Panc1 (cell line): Measurements from ENCODE around the gene ABTB2.

ENCODE experiments used
- CTCF ChIP-seq: fragments of 450-650 bp; IDR thresholded peaks from 2 replicates; pipeline ENCODE4 v1.5.1; 2017; ENCODE audit warnings: mild to moderate bottlenecking
- POLR2AphosphoS5 ChIP-seq: IDR thresholded peaks from 2 replicates; pipeline ENCODE4 v1.6.1; 2012; ENCODE audit warnings: mild to moderate bottlenecking, low read depth, low read length, moderate library complexity

- TF ChIP-seq CTCF: no peak
- no peak for TF ChIP-seq POLR2AphosphoS5
These were observed 181.0 kb downstream of the ABTB2 start for GRCh38 chr11:34176751-34177209.
